ENCODE measurements around the gene GALNT2. TPM values are rescaled to one million over a fixed set of nuclear protein-coding genes. Genes with fewer than 3 reads are reported as not detected.

GALNT2 gene
- total and polyA plus RNA-seq, 9 of the 15 experiments (the other 6 are each of a cell fraction or from before 2014, with no cell fraction given): 1.6 to 106 (median 51.9) TPM

DNA sequence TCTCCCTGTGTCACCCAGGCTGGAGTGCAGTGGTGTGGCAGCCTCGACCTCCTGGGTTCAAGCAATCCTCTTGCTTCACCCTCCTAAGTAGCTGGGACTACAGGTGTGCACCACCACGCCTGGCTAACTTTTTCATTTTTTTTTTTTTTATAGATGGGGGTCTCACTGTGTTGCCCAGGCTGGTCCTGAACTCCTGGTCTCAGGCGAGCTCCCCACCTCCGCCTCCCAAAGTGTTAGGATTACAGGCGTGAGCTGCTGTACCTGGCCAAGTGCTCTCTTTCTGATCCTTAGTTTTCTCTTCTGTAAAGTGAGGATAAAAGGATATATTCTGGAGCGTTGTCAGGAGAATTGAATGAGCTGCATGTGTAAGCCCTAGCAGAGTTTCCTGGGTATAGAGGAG lies 68.7 kb downstream of the GALNT2 start:
- ATAC-seq: no peak
- Histone ChIP-seq H3K4me1 (replicated peaks in 1 of 2; ENCODE audit: control insufficient read depth in 2 of 2, insufficient read depth in 2 of 2, low read length in 2 of 2) (peaks cover 36 to 44% of the 10 kb centered on the region in 2 experiments), H3K27me3 (ENCODE audit: control insufficient read depth in 2 of 2, insufficient read depth in 2 of 2, low read length in 2 of 2) (no peaks in the 10 kb centered on the region), H3K9ac (ENCODE audit: insufficient read depth in 1 of 2, low read depth in 2 of 2, low read length in 2 of 2) (peak overlapping the region in 1 of 2 experiments; percentile 63; a peak in 1 of 4 replicates), H3K9me1 (ENCODE audit: control insufficient read depth, insufficient read depth, low read length) (no peaks in the 10 kb centered on the region), H2AFZ (ENCODE audit: low read depth, low read length) (no peak overlapping the region), H3K27ac (ENCODE audit: extremely low read depth, low read depth, low read length) (no peak overlapping the region), H4K20me1 (replicated peaks; ENCODE audit: control insufficient read depth, insufficient read depth, low read length) (no peaks in the 10 kb centered on the region; the same call in 1 of the 2 replicates), H3K9me3 (replicated peaks; ENCODE audit: control insufficient read depth, insufficient read depth, low read depth, low read length) (no peaks in the 10 kb centered on the region), H3K4me2 (ENCODE audit: insufficient read depth, low read length) (no peak overlapping the region), H3K79me2 (ENCODE audit: control insufficient read depth, insufficient read depth, low read length) (peaks cover 90% of the 10 kb centered on the region), H3K36me3 (ENCODE audit: control insufficient read depth, insufficient read depth, low read length) (peaks cover 18% of the 10 kb centered on the region; the same call in 2 of the 3 replicates), H3K4me3 (no peak overlapping the region)
- FAIRE-seq: no peak
- 89% methylated on average over 5 of the region's 6 CpGs for WGBS (ENCODE audit: insufficient coverage, low coverage, missing lambda C conversion rate)
- TF ChIP-seq NFYB (IDR thresholded peaks at IDR 0.05; ENCODE audit: extremely low read depth, insufficient read length): no peak
- ChIA-PET CTCF (ENCODE audit: low intra/inter-chr PET ratio) (no interaction called here), POLR2A (interaction anchor here (0.6 to 2.4 kb wide), 6 partner anchors 8 to 373 kb away, joined by 3 to 11 read pairs (median 4); no protein-coding TSS in a partner anchor)
- no peak for DNase-seq (ENCODE audit: extremely low read depth in 1 of 4, low spot score in 3 of 4)
- in situ Hi-C loops (cut with MboI) (no loop called here), intact Hi-C loops (cut with micrococcal nuclease) (no loop called here)
- BruUV-seq (replicated peaks): no TSS peak

DNA sequence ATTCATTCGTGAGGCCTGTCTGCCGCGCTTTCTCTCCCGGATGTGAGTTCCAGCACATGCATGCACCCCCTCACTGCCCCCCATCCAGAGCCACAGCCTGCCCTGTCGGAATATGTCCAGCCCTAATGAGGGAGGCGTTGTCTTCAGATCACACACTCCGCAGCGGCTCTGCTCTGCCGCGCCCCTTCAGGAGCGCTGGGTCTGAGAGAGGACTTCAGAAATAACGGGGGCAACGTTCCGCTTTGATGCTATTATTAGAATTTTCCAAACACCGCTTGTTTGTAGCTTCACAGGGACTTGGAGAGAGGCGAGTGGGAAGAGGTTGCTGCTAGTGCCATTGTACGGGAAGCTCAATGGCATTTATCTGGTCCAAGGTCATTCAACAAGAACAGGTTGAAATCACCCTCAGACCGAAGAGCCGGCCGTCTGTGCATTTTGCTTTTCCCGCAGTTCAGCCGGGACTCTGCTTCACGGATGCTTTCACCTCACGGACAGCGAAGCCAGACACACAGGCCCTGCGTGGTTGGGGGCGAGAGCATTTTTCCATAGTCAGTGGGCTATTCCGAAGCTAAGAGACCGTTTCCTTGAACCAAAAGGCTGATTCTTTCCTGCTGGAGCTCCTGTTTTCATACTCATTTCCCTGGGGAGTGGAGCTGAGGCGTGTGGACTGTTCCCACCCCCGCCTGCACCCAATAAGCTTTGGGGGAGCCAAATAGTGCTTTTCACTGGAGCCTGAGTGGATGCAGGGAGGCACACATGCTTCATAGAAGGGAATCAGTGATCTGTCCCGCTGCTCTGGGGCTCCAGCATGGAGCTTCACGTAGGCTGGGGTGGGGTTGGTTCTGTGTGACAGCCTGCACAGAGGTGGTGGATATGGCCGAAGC lies 69.7 kb downstream of the GALNT2 start:
- no peak overlapping the region for H3K4me3 ChIP-seq
- no peak overlapping the region for H3K27ac ChIP-seq (ENCODE audit: extremely low read depth, low read depth, low read length)
- intact Hi-C loops (cut with micrococcal nuclease): no loop called here
- H4K20me1 ChIP-seq (replicated peaks; ENCODE audit: control insufficient read depth, insufficient read depth, low read length): no peaks in the 10 kb centered on the region; the same call in 1 of the 2 replicates
- H3K9ac ChIP-seq (ENCODE audit: insufficient read depth in 1 of 2, low read depth in 2 of 2, low read length in 2 of 2): peak overlapping the region in 1 of 2 experiments; percentile 63; a peak in 2 of 4 replicates
- no peak overlapping the region for H2AFZ ChIP-seq (ENCODE audit: low read depth, low read length)
- no TSS peak for BruUV-seq (replicated peaks)
- peaks cover 42 to 45% of the 10 kb centered on the region in 2 experiments for H3K4me1 ChIP-seq (replicated peaks in 1 of 2; ENCODE audit: control insufficient read depth in 2 of 2, insufficient read depth in 2 of 2, low read length in 2 of 2)
- H3K4me2 ChIP-seq (ENCODE audit: insufficient read depth, low read length): no peak overlapping the region
- no peaks in the 10 kb centered on the region for H3K9me1 ChIP-seq (ENCODE audit: control insufficient read depth, insufficient read depth, low read length)
- 73% methylated on average over 34 of the region's 34 CpGs for WGBS (ENCODE audit: insufficient coverage, low coverage, missing lambda C conversion rate)
- ChIA-PET CTCF (ENCODE audit: low intra/inter-chr PET ratio) (no interaction called here), POLR2A (interaction anchor here (0.7 to 2.4 kb wide), 10 partner anchors 9 to 374 kb away, joined by 3 to 11 read pairs (median 4); no protein-coding TSS in a partner anchor)
- ATAC-seq (peak; percentile 22), DNase-seq (ENCODE audit: extremely low read depth in 1 of 4, low spot score in 3 of 4) (no peak), FAIRE-seq (no peak)
- H3K79me2 ChIP-seq (ENCODE audit: control insufficient read depth, insufficient read depth, low read length): peaks cover 93% of the 10 kb centered on the region
- TF ChIP-seq MEF2A (IDR thresholded peaks at IDR 0.05; ENCODE audit: control insufficient read depth, low read depth, low read length): 0 out of 2 replicates have a peak, but pooled peaks have one; percentile 22
- no peak for TF ChIP-seq MEF2D (tag; conservative IDR thresholded peaks at IDR 0.05; ENCODE audit: low read depth)
- TF ChIP-seq, protein P1, sequence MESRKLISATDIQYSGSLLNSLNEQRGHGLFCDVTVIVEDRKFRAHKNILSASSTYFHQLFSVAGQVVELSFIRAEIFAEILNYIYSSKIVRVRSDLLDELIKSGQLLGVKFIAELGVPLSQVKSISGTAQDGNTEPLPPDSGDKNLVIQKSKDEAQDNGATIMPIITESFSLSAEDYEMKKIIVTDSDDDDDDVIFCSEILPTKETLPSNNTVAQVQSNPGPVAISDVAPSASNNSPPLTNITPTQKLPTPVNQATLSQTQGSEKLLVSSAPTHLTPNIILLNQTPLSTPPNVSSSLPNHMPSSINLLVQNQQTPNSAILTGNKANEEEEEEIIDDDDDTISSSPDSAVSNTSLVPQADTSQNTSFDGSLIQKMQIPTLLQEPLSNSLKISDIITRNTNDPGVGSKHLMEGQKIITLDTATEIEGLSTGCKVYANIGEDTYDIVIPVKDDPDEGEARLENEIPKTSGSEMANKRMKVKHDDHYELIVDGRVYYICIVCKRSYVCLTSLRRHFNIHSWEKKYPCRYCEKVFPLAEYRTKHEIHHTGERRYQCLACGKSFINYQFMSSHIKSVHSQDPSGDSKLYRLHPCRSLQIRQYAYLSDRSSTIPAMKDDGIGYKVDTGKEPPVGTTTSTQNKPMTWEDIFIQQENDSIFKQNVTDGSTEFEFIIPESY (CRISPR knock-in tag; IDR thresholded peaks at IDR 0.05): peak; percentile 28; the same call in 1 of the 2 replicates
- TF ChIP-seq FOXA3 (CRISPR knock-in tag; conservative IDR thresholded peaks at IDR 0.05 in 1 of 2, IDR thresholded peaks at IDR 0.05 in 1 of 2): no peak
- no peak for TF ChIP-seq ZC3H8 (IDR thresholded peaks at IDR 0.05)
- no peak for TF ChIP-seq ARHGAP35 (IDR thresholded peaks at IDR 0.05; ENCODE audit: partially characterized antibody)
- in situ Hi-C loops (cut with MboI): no loop called here
- no peaks in the 10 kb centered on the region for H3K9me3 ChIP-seq (replicated peaks; ENCODE audit: control insufficient read depth, insufficient read depth, low read depth, low read length)
- no peaks in the 10 kb centered on the region for H3K27me3 ChIP-seq (ENCODE audit: control insufficient read depth in 2 of 2, insufficient read depth in 2 of 2, low read length in 2 of 2)
- peaks cover 17% of the 10 kb centered on the region; the same call in 2 of the 3 replicates for H3K36me3 ChIP-seq (ENCODE audit: control insufficient read depth, insufficient read depth, low read length)

Measured in K562 (cell line).